Central memory CD8-positive, alpha-beta T cell (primary cell): Measurements from ENCODE around the gene WDR26.

ENCODE experiments used
- ATAC-seq: fragments of 150-1000 bp; cut with Tn5 transposase; replicated peaks from 2 replicates; pipeline ENCODE4 v1.10.0; 2022; ENCODE audit warnings: mild to moderate bottlenecking, moderate FRiP score, moderate number of reproducible peaks; ENCODE audit not compliant: poor library complexity, severe bottlenecking; ENCODE audit errors: extremely low read depth
- DNase-seq, 2 donors: peaks; one replicate each; pipeline ENCODE4 v3.0.0; 2021; ENCODE audit warnings: low spot score in 2 of 2
- H3K27ac Mint-ChIP-seq: one replicate; pipeline ENCODE4 v1.8.0; 2022; ENCODE audit warnings: low read depth, mild to moderate bottlenecking, moderate library complexity, mixed read lengths
- H3K27me3 Mint-ChIP-seq: one replicate; pipeline ENCODE4 v1.8.0; 2022; ENCODE audit warnings: mixed read lengths
- H3K36me3 Mint-ChIP-seq: one replicate; pipeline ENCODE4 v1.8.0; 2022; ENCODE audit warnings: mild to moderate bottlenecking, moderate library complexity, mixed read lengths; ENCODE audit not compliant: insufficient read depth
- H3K4me1 Mint-ChIP-seq: one replicate; pipeline ENCODE4 v1.8.0; 2022; ENCODE audit warnings: mixed read lengths
- H3K4me3 Mint-ChIP-seq: one replicate; pipeline ENCODE4 v1.8.0; 2022; ENCODE audit warnings: mild to moderate bottlenecking, moderate library complexity, mixed read lengths
- H3K9me3 Mint-ChIP-seq: one replicate; pipeline ENCODE4 v1.8.0; 2022; ENCODE audit warnings: mixed read lengths

WDR26 gene

DNA sequence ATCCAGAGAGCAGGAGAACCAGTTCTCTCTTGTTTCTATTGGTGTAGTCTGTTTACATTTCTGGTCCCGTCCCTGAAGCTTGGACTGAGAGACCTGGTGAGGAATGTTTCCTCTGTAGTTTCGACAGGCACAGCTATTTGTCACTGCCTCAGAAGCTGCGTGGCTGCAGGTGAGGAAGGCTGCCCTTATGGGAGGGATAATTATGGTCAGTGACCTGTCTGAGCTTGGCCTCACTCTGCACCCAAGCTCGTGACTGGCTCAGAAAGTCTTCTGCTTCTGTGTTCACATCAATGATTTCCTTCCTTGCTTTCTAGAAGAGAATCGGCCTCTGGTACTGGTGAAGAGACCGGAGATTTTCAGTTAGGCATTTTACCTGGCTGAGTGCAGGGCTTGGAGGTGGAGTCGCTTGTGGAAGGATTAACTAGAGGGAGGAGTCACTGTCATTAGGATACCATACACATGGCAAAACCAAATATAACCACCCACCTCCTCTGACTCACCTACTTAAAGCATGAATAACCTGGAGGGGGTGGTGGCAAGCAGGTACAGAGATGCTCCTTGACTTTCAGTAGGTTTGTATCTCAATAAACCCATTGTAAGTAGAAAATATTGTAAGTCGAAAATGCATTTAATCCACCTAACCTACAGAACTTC lies 19.9 kb upstream of the WDR26 start:
- Mint-ChIP-seq H3K9me3 (no peaks in the 10 kb centered on the region), H3K27ac (no peak overlapping the region)

DNA sequence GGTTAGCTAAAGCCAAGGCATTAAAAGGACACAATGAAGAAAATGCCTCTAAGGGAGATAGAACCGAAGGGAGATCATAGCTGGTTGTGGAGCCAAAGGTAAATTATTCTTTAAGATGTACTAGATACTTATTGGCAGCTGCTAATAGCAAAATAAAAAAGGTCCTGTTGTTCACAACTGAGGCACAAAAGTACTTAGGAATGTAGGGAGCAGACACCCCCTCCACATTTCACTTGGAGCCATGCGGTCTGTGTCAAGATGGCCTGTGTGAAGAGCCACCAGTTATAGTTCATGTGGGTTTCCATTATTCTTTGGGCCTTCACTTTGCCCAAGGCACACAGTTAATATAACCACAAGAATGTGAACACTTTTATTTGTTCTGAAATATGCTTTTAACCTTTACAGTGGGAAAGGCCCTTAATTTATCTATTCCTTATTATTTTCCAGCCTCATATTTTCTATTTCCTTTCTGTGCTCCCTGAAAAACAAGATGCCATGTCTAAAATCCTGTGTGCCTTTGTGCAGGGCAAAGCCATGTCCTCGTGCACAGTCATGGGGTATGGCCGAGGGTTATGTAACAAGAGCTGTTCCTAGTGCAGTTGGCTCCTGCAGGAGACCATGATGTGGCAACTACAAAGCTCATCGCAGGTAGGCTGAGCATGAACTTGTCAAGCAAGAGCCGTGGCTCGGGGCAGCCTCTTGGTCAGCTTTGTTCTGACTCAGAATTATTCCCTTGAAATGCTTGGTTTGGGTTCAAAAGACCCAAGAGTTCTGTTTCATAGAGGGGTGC lies 16.2 kb upstream of the WDR26 start:
- no peak for DNase-seq
- H3K4me1 Mint-ChIP-seq, result peaks cover 26% of the 10 kb centered on the region
- no peaks in the 10 kb centered on the region for H3K9me3 Mint-ChIP-seq
- no peaks in the 10 kb centered on the region for H3K27me3 Mint-ChIP-seq
- H3K4me3 Mint-ChIP-seq, result no peak overlapping the region
- ATAC-seq, result no peak
- peak overlapping the region; percentile 57 for H3K27ac Mint-ChIP-seq
- no peaks in the 10 kb centered on the region for H3K36me3 Mint-ChIP-seq

More for the DNA sequence above, 19.9 kb upstream of the WDR26 start:
- Mint-ChIP-seq H3K27me3 (no peaks in the 10 kb centered on the region), H3K4me3 (no peak overlapping the region), H3K36me3 (peaks cover 4% of the 10 kb centered on the region), H3K4me1 (peaks cover 20% of the 10 kb centered on the region)
- no peak for ATAC-seq
- no peak for DNase-seq

GRCh38 chr1:224450159-224450558 lies 15.6 kb upstream of the WDR26 start:
- no peak overlapping the region for H3K4me3 Mint-ChIP-seq

DNA sequence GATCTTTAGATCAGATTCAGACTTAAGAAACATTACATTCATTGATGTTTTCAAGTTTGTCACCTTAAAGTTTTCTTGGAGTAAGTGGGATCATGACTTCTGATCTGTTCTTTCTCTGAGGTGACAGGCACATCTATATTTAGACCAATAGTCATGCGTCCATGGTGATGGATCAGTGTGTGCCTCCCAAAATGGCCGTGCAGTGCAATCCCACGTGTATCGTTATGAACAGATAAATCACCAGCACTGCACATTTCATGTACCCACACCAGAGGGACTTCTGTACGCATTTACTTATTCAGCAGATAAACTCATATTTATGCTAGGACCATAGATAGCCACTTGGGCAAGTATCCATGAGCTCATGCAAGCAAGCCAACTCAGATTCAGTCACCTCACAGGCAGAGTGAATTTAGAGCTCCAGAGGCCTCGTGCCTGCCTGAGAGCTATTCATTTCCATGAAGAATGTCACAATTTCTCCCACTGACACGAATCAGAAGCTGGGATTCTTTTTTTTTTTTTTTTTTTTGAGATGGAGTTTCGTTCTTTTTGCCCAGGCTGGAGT lies 13.9 kb upstream of the WDR26 start:
- Mint-ChIP-seq H3K27ac (no peak overlapping the region), H3K9me3 (no peaks in the 10 kb centered on the region), H3K36me3 (no peaks in the 10 kb centered on the region), H3K4me3 (no peak overlapping the region), H3K27me3 (no peaks in the 10 kb centered on the region), H3K4me1 (peaks cover 30% of the 10 kb centered on the region)
- no peak for DNase-seq
- ATAC-seq, result no peak

More at GRCh38 chr1:224450159-224450558, 15.6 kb upstream of the WDR26 start:
- no peaks in the 10 kb centered on the region for H3K9me3 Mint-ChIP-seq
- no peak for DNase-seq
- H3K27me3 Mint-ChIP-seq, result no peaks in the 10 kb centered on the region
- peak; percentile 40 for ATAC-seq
- H3K36me3 Mint-ChIP-seq, result no peaks in the 10 kb centered on the region
- H3K27ac Mint-ChIP-seq, result peak overlapping the region; percentile 57
- H3K4me1 Mint-ChIP-seq, result peaks cover 30% of the 10 kb centered on the region

GRCh38 chr1:224447971-224448370 lies 13.4 kb upstream of the WDR26 start:
- H3K4me3 Mint-ChIP-seq, result no peak overlapping the region
- H3K4me1 Mint-ChIP-seq, result peaks cover 30% of the 10 kb centered on the region
- H3K9me3 Mint-ChIP-seq, result no peaks in the 10 kb centered on the region
- DNase-seq, result no peak
- ATAC-seq, result no peak
- no peaks in the 10 kb centered on the region for H3K27me3 Mint-ChIP-seq
- H3K27ac Mint-ChIP-seq, result no peak overlapping the region
- H3K36me3 Mint-ChIP-seq, result no peaks in the 10 kb centered on the region

GRCh38 chr1:224447251-224447650 lies 12.7 kb upstream of the WDR26 start:
- no peak for ATAC-seq

DNA sequence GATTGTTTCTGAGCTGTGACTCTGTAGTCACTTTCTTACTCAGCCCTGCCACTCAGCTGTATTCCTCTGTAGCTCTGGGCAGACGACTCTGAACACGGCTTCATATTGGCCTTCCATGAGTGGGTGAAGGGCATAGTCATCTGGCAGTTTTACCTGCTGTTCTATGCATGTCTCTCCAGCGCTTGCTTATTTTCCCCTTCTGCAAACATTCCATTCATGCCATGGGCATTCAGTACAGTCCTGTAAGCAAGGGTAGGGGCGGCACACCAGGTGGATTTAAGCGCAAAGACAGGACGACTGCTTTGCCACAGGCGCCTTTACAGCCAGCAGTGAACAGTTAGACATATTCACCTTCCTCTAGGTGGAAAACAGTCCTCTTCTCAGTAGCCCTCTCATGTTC lies 4.4 kb upstream of the WDR26 start:
- H3K27me3 Mint-ChIP-seq, result no peaks in the 10 kb centered on the region
- peaks cover 24% of the 10 kb centered on the region for H3K4me1 Mint-ChIP-seq
- DNase-seq (no peak), ATAC-seq (no peak)
- no peak overlapping the region for H3K27ac Mint-ChIP-seq
- no peaks in the 10 kb centered on the region for H3K9me3 Mint-ChIP-seq
- H3K4me3 Mint-ChIP-seq, result no peak overlapping the region
- peaks cover 10% of the 10 kb centered on the region for H3K36me3 Mint-ChIP-seq

More at GRCh38 chr1:224447251-224447650, 12.7 kb upstream of the WDR26 start:
- H3K9me3 Mint-ChIP-seq, result no peaks in the 10 kb centered on the region
- H3K27me3 Mint-ChIP-seq, result no peaks in the 10 kb centered on the region
- H3K4me3 Mint-ChIP-seq, result no peak overlapping the region
- no peak overlapping the region for H3K27ac Mint-ChIP-seq
- DNase-seq, result no peak
- peaks cover 30% of the 10 kb centered on the region for H3K4me1 Mint-ChIP-seq
- no peaks in the 10 kb centered on the region for H3K36me3 Mint-ChIP-seq

DNA sequence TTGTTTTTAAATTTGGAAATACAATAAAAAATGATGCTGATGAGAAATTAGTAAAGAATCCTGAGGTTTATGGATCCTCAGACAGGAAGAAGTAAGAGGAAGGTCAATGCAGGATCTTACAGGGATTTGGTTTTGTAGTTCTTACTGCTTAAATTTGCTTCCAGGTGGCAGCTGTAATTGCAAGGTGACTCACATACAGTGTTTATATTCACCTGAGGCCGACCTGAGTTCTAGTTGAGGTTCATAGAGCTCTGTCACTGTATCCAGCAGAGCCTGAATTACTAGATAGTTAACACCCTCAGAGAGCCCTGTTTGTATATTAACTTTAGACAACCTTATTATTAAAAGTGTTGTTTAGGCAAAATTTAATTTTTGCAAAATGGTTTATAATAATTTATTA lies 1.4 kb upstream of the WDR26 start:
- peaks cover 29% of the 10 kb centered on the region for H3K36me3 Mint-ChIP-seq
- peak overlapping the region; percentile 84 for H3K4me3 Mint-ChIP-seq
- H3K27me3 Mint-ChIP-seq, result no peaks in the 10 kb centered on the region
- DNase-seq, result no peak
- no peak for ATAC-seq
- H3K4me1 Mint-ChIP-seq, result peaks cover 49% of the 10 kb centered on the region
- no peaks in the 10 kb centered on the region for H3K9me3 Mint-ChIP-seq
- H3K27ac Mint-ChIP-seq, result peak overlapping the region; percentile 82

GRCh38 chr1:224435318-224435763 lies 744 bp upstream of the WDR26 start:
- ATAC-seq, result peak; percentile 20
- Mint-ChIP-seq H3K4me1 (peaks cover 55% of the 10 kb centered on the region), H3K27me3 (no peaks in the 10 kb centered on the region), H3K27ac (peak overlapping the region; percentile 82), H3K4me3 (peak overlapping the region; percentile 84), H3K36me3 (peaks cover 35% of the 10 kb centered on the region), H3K9me3 (no peaks in the 10 kb centered on the region)
- DNase-seq, result no peak

DNA sequence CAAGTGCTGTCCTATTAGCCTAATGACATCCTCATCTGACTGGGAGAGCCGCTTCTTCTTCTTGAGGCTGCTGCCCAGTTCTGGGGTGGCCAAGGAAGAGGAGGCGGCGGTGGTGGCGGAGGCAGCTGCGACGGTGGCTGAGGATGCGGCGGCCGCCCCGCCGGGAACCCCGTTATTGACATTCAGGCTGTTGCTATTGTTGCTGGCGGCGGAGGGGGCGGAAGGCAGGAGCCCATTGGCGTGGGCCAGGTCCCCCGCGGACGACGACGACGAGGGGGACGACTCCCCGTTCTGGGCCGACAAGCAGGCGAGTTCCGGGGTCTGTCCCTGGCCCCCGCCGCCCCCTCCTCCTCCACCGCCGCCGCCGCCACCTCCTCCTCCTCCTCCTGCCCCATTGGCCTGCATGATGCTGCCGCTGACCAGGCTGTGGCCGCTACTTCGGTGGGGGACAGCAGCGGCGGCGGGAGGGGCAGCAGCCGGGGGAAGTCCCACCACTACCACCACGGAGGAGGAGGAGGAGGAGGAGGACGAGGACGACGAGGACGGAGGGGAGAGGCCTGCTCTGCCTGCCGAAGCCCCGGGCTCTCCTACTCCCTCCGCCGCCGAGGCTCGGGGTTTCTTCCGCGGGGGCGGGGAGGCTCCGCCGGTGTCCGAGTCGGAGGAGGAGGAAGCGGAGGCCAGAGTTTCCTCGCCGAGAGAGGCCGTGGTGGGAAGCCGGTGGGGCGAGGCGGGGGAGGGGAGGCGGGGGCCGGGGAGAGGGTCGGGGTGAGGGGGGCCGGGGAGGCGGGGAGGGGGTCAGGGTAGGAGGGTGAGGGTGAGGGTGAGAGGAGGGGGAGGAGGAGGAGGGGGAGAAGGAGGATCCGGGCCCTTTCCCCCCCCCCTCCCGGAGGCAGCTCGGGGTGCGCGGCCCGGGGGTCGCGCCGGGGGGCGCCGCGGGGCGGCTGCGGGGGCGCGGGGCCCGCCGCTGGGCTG lies 610 bp downstream of the WDR26 start:
- Mint-ChIP-seq H3K36me3 (peaks cover 35% of the 10 kb centered on the region), H3K4me1 (peaks cover 56% of the 10 kb centered on the region), H3K27me3 (no peaks in the 10 kb centered on the region), H3K27ac (peak overlapping the region; percentile 82), H3K9me3 (no peaks in the 10 kb centered on the region), H3K4me3 (peak overlapping the region; percentile 84)
- ATAC-seq (peak; percentile 29), DNase-seq (peak; percentile 42 to 60)

DNA sequence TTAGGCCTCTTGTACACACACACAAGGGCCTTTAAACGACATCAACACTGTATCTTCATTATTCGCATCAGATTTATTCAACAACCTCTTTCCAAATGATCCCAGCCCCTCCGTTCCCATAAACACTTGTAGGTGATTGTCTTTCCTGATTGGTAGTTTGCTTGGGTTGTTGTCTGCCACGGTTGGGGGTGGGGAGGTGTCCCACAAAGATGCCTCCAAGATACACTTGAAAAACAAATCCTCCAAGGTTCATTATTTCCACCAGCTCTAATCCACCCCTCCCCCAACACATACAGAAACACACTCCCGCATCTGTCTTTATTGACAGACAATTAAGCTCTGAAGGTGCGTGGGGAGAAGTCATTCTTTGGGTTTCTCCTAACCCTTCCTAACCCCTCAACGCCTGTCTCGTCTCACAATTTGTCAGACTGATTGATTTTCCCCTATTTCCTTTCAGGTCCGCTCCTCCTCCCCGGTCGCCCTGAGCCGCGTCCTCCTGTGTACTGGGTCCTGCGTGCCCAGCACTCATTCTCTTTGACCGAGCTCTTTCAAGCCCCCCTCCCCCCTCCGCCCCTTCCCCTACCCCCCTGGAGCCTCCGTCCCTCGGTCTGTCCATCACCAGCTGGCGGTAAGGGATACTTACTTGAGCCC lies 1.4 kb downstream of the WDR26 start:
- Mint-ChIP-seq H3K36me3 (peaks cover 42% of the 10 kb centered on the region), H3K9me3 (no peaks in the 10 kb centered on the region), H3K27me3 (no peaks in the 10 kb centered on the region), H3K4me3 (peak overlapping the region; percentile 84), H3K4me1 (peaks cover 57% of the 10 kb centered on the region), H3K27ac (peak overlapping the region; percentile 82)
- ATAC-seq, result no peak
- DNase-seq, result peak in 1 of 2 donors; percentile 19

GRCh38 chr1:224432672-224433040 lies 1.9 kb downstream of the WDR26 start:
- DNase-seq (no peak), ATAC-seq (no peak)
- Mint-ChIP-seq H3K27ac (peak overlapping the region; percentile 82), H3K9me3 (no peaks in the 10 kb centered on the region), H3K27me3 (no peaks in the 10 kb centered on the region), H3K36me3 (peaks cover 45% of the 10 kb centered on the region), H3K4me1 (peaks cover 62% of the 10 kb centered on the region), H3K4me3 (peak overlapping the region; percentile 84)
